ENCODE results near the gene IVL.

The IVL gene

DNA sequence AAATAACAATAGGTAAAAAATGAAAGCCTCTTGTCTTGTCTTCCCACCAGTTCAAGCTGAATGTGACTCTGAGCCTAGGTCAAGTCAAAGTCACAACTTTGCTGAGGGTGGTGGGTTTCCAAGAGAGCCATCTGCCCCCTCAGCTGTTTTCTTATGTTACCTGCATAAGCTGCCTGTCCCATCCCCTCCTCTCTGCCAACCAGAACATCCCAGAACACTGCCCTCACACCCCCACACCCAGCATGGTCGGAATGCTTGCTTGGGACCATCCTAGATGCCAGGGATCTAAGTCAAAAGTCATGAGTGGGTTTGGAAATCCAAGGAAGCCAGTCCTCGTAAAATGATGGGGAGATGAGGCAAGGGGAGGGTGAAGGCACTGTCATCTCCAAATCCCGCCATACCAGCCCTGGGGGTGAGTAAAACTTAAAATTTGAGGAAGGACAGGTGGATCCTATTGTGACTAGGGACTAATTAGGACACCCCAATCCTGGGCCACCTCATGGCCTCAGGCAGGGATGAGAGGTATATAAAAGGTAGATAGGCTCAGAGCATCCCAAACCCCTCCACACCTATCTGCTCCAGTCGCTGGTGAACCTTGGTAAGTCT, 38.4 kb downstream of the IVL start, which contains the start of gene SPRR5:
SPRR5 (plus strand) TSS at position 556 of the 606 bp plus-strand sequence. CDS start 1,349 bp downstream, outside the sequence.
- no peak for DNase-seq (ENCODE audit: low read depth in 2 of 2)

DNA sequence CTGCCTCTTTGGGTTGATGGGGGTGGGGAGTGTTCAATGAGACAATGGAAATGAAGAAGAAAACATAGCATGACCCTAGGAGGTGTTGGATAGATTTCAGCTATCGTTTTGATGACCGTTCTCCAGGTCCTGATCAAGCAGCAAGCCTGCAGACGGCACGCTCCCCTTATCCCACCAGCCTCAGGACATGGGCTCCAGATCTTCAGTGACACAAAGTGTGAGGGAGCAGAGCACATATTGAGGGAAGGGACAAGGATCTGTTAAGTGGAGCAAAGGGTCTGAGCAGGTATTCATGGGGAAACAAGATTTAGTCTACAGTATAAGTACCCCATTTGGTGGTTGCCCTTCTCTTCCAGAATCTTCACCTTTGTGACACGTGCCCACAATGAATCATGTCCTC, 43.4 kb downstream of the IVL start:
- no peak for DNase-seq (ENCODE audit: low read depth in 2 of 2)

DNA sequence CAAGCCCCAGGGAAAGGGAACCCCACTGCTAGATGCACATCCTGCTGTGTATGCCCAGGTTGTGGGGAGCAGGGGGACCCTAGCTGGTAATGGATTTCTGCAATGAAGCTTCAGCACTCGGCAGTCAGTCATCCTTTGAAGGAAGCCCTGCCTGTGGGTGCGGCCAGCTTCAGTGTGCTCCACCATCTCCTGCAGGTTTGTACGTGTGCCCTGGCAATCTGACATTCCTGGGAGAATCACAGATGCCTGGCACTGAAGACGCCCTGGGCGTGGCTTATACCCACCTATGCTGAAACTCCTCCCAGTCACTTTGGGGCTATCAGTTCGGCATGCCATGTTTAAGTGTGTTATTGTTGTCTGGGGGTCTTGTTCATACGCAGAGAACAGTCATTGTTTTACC, 45.4 kb downstream of the IVL start:
- DNase-seq (ENCODE audit: low read depth in 2 of 2): no peak

DNA sequence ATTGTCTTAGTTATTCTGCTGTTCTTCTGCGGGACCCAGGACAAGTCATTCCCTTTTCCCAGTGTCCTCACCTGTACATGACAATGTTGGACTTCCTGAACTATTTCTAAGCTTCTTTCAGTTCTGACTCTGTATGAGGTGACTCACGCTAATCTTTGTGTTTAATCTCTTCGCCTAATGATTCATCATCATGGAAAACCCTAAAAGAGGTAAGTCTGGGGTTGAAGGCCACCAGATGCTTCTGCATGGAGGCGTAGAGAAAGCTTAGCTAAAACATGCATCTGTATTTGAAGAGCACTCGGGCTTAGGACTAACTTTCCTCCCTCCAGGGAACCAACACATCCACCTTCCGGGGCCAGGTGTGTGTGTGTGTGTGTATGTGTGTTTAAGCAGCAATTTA, 46.1 kb downstream of the IVL start:
- no peak for DNase-seq (ENCODE audit: low read depth in 2 of 2)

DNA sequence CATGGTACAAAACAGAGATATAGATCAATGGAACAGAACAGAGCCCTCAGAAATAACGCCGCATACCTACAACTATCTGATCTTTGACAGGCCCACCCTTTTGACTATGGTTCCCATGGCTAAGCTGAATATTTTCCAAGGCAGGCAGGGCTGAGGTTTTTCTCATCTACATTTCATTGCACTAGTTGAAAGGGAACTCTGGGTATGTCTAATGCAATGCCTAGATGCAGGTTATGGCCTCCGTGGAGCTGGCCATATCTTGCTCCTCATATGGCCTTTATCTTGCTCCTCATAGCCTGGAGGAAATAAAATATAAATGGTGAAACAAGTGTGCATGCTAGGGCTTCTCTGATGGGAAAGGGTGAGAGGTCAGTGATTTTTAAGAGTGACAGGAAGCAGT, 49.2 kb downstream of the IVL start:
- no peak for DNase-seq (ENCODE audit: low read depth in 2 of 2)

DNA sequence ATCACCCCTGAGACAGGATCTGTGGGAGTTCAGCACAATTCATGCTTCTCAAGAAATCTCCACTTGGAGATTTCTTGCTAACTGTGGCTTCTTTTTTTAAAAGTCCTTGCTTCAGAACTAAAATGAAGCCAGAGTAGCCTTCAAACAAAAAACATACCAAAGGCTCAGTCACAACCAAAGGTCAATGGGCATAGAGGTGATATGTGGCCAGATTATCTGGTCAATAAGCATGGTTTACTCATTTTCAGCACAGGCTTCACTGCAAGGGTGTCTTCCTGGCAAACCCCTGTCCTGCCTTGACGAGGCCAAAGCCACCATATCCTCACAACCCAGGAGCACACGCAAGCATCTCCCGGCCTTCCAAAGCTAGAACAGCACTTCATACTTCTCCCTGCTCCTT, 50.9 kb downstream of the IVL start:
- DNase-seq (ENCODE audit: low read depth in 2 of 2): no peak

DNA sequence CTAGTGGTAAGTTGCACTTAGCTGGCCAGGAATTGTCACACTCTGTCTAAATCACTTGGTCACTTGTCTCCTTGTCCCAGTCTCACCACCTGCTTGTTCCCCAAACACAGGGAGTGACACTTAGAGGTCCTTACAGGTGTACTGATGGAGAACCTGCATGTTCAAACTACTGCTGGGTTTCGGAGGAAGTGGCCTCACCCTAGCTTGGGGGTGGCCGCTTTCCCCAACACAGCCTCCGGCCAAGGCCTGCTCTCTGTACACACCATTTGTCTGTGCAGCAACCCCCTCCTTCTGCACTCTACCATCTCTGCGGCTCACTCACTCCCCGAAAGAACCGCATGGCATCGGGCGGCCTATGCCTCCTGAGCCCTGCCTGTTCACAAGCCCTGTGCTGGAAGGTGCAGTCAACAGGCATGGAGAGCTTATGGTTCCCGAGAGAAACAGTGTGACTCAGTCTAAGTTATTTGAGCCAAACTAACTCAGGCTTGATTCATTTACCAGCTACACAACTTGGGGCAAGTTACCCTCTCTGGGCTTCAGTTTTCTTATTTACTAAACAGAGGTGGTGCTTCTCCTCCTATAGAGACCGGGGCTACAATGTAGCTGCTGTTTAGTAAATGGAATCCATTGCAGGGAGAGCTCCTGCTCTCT, 51.6 kb downstream of the IVL start:
- no peak for DNase-seq (ENCODE audit: low read depth in 2 of 2)

DNA sequence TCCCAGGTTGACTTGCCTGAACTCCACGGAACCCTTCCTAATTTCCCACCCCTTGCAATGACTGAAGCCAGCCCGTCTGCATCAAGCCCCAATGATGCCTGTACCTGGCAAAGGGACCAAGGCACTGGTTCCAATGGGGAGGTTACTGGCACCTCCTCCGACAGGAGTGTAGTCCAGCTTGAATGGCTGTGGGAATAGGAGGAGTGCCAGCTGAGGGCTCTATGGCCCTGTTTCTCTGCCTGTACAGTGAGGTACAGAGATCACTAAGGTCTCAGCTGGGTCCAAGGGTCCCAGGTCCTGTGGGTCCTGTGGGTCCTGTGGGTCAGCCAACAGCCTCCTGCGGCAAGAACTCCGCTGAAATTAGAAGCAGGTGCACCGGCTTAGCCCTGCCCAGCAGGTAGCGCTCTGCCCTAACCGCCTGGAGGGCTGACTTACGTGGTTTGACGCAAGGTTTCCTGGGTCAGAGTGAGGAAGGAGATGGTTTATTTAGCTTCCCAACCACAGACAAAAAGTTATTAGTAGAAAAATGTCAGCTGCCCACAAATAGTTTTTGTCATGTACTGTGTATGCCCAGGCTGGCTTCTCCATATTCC, 52.2 kb downstream of the IVL start:
- no peak for DNase-seq (ENCODE audit: low read depth in 2 of 2)
